Stimulated activated CD4-positive, alpha-beta T cell treated with anti-CD3 and anti-CD28 coated beads, Interleukin-15, amount 100 ng/mL, for 48 hours (primary cell): ENCODE results near the gene SKA1.
"Not testable (repeated sequence)": the region's sequence is repeated elsewhere in the genome, so short reads cannot be mapped to it uniquely, and the experiment has no call there.

Experiments used
- DNase-seq, 2 donors: peaks; one replicate each; pipeline ENCODE4 v3.0.0-alpha.2; 2020; ENCODE audit warnings: low read depth in 2 of 2

The SKA1 gene

GRCh38 chr18:50395093-50395492 lies 20.2 kb downstream of the SKA1 start:
- DNase-seq, result no peak

GRCh38 chr18:50396005-50396660 lies 21.3 kb downstream of the SKA1 start:
- DNase-seq, result no peak

GRCh38 chr18:50397023-50397422 lies 22.2 kb downstream of the SKA1 start:
- no peak for DNase-seq

GRCh38 chr18:50398099-50398498 lies 23.3 kb downstream of the SKA1 start:
- DNase-seq, result no peak

DNA sequence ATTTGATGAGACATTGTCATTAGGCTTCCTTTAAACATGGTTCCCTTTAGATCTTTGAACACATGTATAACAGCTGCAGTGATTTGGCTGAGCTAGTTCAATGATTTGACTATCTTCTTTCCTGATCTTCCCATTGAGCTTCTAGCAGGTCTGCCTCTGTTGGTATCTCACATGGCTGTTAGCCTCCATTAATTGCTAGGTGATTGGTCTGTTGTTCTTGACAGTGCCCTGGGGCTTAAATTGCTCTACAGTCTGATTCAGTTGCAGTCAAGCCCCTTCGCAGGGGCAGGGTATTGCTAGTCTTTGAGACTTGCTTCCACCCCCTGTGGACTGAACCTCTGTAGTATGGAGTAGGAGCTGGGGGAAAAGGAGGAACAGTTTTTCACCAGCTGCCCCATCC lies 24.1 kb downstream of the SKA1 start:
- DNase-seq, result no peak

GRCh38 chr18:50399582-50399981 lies 24.7 kb downstream of the SKA1 start:
- DNase-seq, result no peak

DNA sequence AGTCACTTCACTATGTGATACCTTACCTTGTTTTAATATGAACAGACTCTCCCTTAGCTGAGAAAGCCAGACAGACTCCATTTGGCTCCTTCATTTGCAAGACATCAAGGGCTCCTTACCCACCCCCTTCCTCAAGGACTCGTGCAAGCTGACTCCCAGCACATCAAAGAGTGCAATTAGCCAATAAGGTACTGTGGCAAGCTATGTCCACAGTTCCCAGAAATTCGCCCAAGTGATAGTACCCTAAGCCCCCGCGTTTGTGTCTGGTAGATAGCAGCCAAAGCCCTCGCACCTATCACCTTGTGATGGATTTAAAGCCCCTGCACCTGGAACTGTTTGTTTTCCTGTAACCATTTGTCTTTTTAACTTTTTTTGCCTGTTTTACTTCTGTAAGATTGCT lies 25.6 kb downstream of the SKA1 start:
- not testable (repeated sequence) for DNase-seq

GRCh38 chr18:50401295-50401694 lies 26.4 kb downstream of the SKA1 start:
- DNase-seq, result no peak

- no peak for DNase-seq
Observed at GRCh38 chr18:50401888-50402287, 27.0 kb downstream of the SKA1 start.

DNA sequence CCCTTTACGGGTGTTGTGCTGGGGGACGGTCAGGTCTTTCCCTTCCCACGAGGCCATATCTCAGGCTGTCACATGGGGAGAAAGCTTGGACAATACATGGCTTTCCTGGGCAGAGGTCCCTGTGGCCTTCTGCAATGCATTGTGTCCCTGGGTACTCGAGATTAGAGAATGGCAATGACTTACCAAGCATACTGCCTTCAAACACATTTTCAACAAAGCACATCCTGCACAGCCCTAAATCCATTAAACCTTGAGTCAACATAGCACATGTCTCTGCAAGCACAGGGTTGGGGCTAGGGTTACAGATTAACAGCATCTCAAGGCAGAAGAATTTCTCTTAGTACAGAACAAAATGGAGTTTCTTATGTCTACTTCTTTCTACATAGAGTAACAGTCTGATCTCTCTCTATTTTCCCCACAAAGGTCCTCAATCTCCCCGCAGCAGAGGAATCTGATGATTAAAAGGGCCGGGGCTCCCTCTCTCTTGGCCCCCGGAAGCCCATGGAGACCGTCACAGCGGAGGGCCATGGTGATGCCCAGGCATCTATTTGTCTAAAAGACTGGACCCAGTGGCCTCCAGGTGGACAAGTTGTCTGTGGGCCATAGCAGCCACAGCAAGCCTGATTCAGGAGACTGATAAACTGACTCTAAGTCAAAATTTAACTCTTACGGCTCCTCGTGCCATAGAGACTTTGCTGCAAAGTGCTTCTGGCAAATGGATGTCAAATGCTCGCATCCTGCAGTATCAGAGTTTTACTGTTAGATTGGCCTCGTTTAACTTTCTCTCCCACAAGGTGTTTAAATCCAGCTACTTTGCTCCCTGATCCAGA lies 30.1 kb downstream of the SKA1 start:
- DNase-seq, result not testable (repeated sequence)

DNA sequence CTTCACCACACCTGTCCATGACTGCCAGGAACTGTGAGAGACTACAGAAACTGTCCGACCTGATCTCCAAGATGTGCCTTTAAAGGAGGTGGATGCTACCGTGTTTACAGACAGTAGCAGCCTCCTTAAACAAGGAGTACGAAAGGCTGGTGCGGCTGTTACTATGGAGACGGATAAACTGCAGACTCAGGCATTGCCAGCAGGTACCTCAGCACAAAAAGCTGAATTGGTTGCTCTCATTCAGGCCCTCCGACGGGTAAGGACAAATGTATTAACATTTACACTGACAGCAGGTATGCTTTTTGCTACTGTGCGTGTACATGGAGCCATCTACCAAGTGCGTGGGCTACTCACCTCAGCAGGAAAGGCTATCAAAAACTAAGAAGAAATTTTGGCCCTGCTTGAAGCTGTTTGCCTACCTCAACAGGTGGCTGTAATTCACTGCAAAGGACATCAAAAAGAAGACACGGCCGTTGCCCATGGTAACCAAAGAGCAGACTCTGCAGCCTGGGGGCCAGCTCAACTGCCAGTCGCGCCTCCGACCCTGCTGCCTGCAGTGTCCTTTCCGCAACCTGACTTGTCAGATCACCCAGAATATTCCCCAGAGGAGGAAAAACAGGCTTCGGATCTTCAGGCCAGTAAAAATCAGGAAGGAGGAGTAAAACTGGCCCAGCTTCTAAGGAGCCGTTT lies 30.9 kb downstream of the SKA1 start:
- no peak for DNase-seq

- no peak for DNase-seq
Observed at GRCh38 chr18:50409236-50409635, 34.4 kb downstream of the SKA1 start.

DNA sequence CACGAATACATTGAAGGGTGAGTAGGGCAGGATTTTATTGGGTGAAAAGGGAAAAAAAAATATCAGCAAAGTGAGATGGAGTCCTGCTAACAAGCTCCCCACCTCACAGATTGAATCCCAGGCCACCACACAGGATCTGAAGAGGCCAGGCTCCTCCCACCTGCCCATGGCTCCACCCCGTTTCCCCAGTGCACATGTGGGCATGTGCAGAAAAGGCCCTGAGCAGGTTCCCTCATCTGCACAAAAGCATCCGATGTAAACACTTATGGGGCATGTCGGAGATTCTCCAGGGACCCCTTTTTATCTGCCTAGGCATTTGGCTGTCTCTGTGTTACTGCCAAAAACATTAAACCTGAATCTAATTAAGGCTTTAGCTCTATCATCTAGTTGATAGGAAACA lies 35.2 kb downstream of the SKA1 start:
- no peak for DNase-seq

DNA sequence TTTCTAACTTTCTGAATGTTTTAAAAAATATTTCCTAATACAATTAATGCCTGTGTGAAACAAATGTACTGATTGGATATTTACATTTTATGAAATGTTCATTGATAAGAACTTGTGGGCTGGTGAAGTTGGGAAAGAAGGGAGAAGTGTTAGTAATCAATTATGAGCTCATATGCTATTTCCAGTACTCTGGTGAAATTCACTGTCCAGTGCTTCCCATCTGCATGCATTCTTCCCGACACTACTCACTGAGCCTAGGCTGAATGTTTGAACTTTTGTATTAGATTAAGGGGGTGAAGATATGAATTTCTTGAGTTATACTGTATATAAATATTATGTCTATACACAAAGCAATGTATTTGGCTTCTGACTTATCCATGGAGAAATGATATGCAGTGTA lies 36.0 kb downstream of the SKA1 start:
- DNase-seq, result no peak

DNA sequence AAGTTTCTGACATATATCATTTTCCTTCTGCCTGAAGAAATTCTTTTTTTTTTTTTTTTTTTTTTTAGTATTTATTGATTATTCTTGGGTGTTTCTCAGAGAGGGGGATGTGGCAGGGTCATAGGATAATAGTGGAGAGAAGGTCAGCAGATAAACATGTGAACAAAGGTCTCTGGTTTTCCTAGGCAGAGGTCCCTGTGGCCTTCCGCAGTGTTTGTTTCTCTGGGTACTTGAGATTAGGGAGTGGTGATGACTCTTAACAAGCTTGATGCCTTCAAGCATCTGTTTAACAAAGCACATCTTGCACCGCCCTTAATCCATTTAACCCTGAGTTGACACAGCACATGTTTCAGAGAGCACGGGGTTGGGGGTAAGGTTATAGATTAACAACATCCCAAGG lies 42.0 kb downstream of the SKA1 start:
- not testable (repeated sequence) for DNase-seq

DNA sequence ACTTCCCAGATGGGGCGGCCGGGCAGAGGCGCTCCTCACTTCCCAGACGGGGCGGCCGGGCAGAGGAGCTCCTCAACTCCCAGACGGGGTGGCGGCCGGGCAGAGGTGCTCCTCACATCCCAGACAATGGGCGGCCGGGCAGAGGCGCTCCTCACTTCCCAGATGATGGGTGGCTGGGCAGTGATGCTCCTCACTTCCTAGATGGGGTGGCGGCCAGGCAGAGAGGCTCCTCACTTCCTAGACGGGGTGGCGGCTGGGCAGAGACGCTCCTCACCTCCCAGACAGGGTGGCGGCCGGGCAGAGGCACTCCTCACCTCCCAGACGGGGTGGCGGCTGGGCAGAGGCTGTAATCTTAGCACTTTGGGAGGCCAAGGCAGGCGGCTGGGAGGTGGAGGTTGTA lies 42.9 kb downstream of the SKA1 start:
- DNase-seq, result not testable (repeated sequence)

- DNase-seq, result no peak
Observed at GRCh38 chr18:50418650-50419049, 43.8 kb downstream of the SKA1 start.

- DNase-seq, result no peak
Observed at GRCh38 chr18:50422286-50422898, 47.5 kb downstream of the SKA1 start.

DNA sequence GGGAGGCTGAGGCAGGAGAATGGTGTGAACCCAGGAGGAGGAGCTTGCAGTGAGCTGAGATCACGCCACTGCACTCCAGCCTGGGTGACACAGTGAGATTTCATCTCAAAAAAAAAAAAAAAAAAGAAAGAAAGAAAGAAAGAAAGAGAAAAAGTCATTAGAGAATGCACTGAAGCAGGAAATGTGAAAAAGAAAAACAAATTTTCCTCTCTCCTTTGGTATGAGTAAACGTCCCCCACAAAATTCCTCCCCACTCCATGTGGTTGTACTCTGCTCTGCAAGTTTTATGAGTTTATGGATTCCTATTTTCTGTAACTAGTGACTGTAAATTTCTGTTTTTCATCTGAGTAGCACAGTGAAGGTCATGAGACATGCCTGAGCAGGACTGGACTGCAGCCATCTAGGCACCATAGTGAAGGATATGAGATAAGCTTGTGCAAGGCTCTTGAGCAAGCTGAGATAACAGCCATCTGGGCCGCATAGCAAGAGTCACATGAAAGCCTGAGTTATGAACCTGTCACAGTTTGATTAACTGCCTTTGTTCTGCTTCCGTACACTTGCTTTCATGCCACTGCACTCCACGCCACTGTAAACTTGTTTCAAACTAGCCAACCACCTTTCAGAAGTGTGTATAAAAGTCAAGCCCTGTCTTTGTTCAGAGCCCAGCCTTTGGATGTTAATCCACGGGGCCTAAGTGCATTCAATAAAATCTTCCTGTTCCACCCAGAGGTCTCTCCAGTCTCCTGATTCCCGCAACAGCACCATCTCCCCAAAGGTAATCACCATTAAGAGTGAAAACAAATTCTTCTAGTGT lies 50.2 kb downstream of the SKA1 start:
- no peak for DNase-seq

GRCh38 chr18:50427896-50428295 lies 53.0 kb downstream of the SKA1 start:
- no peak for DNase-seq

DNA sequence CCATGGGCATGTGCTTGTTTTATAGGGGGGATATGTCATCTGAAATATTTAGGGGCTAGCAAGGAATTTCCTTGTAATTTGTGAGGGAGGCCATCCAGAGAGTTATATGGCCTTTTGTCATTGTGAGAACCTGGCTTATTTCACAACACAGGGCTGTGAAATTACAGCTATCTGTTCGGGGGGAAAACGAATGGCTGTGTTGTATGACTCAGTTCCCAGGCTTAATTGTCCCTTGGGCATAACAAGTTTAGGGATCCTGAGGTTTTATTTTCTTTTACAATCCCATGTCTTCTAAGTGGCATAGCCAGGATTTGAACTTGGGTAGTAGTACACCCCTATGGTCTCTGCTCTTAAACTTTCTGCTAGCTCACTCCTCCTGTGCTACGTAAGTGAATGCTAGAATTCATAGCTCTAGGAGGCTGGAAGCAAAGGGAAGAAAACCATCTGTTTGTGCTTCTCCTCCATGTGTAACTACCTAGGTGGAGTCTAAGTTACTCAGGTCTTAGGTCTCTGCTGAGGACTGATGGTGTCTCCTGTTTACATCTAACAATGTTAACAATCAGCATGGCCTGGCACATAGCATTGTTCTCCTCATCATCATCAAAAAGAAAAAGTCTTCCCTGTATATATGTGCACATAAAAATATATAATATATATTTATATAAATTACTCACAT lies 53.8 kb downstream of the SKA1 start:
- no peak for DNase-seq
